Measurements from ENCODE around the gene HDDC3. TPM values are rescaled to one million over a fixed set of nuclear protein-coding genes. Genes with fewer than 3 reads are reported as not detected.
A peak's percentile ranks its signal among the peaks of the same experiment; 100 is the strongest.

The HDDC3 gene
- total and polyA plus RNA-seq, 8 donors: 12.1 to 22.1 (median 19.2) TPM; not detected in 2

DNA sequence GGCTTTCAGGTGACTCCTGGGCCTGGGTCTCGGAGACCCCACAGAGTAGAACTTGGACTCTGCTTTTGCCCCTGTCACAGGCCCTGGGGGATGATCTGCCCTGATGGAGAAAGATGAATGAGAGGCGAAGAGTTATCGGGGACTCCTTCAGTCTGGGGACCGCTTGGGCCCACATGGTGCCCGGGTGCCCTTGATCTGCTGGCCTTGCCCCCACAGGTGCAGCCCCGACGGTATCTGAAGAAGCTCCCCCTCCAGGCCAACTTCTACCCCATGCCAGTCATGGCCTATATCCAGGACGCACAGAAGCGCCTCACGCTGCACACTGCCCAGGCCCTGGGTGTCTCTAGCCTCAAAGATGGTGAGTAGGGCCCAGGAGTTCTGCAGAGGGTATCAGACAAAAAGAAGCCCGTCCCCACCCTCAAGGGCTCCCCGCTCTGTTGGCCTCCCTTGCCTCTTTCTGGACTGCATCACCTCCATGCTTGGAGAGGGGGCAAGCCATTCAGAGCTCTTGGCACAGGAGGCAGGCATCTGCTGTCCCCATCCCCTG is 18.9 kb downstream of the HDDC3 start:
- Histone ChIP-seq H3K27me3 (no peaks in the 10 kb centered on the region), H3K4me3 (no peak overlapping the region), H3K27ac (peak overlapping the region in 2 of 5 donors; percentile 66 to 67), H3K9me3 (no peaks in the 10 kb centered on the region), H3K36me3 (peaks cover 86 to 100% (median 100%) of the 10 kb centered on the region in 4 donors), H3K4me1 (no peaks in the 10 kb centered on the region)
- TF ChIP-seq CTCF (IDR thresholded peaks at IDR 0.05): no peak
- no peak for TF ChIP-seq POLR2A (IDR thresholded peaks at IDR 0.05)
- TF ChIP-seq EP300 (IDR thresholded peaks at IDR 0.05): no peak
- no peak for TF ChIP-seq POLR2AphosphoS5 (IDR thresholded peaks at IDR 0.05)
- intact Hi-C loops (cut with DNase I; ENCODE audit: low total_unique reads): no loop called here
- no peak for DNase-seq
- WGBS, 5 donors: 85 to 95% (median 93%) methylated on average over 9 to 12 of the region's 12 CpGs

DNA sequence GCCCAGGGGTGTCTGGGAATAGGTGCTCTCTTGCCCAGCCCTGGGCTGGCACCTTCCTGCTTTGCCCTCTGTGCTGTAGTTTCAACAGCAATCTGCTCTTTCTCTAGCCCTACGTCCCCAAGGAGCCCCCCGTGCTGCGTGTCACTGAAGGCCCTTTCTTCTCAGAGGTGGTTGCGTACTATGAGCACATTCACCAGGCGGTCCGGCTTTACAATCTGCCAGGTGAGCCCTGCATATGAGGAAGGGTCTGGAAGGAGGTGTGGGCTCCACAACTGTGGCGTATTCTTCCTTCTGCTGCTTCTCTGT is 19.6 kb downstream of the HDDC3 start:
- Histone ChIP-seq H3K4me1 (no peaks in the 10 kb centered on the region), H3K4me3 (no peak overlapping the region), H3K9me3 (no peaks in the 10 kb centered on the region), H3K27me3 (no peaks in the 10 kb centered on the region), H3K27ac (no peak overlapping the region), H3K36me3 (peaks cover 83 to 100% (median 100%) of the 10 kb centered on the region in 4 donors)
- no peak for DNase-seq
- intact Hi-C loops (cut with DNase I; ENCODE audit: low total_unique reads): no loop called here
- TF ChIP-seq POLR2AphosphoS5 (IDR thresholded peaks at IDR 0.05) (no peak), CTCF (IDR thresholded peaks at IDR 0.05) (no peak), POLR2A (IDR thresholded peaks at IDR 0.05) (no peak), EP300 (IDR thresholded peaks at IDR 0.05) (no peak)
- 94 to 98% (median 97%) methylated on average over 7 of the region's 7 CpGs for WGBS, 5 donors

- no peaks in the 10 kb centered on the region for H3K27me3 ChIP-seq
- WGBS, 5 donors: 88 to 94% (median 94%) methylated on average over 22 to 30 of the region's 30 CpGs
- H3K27ac ChIP-seq: no peak overlapping the region
- intact Hi-C loops (cut with DNase I; ENCODE audit: low total_unique reads): no loop called here
- no peaks in the 10 kb centered on the region for H3K9me3 ChIP-seq
- DNase-seq: no peak
- TF ChIP-seq POLR2A (IDR thresholded peaks at IDR 0.05) (no peak), CTCF (IDR thresholded peaks at IDR 0.05) (no peak), POLR2AphosphoS5 (IDR thresholded peaks at IDR 0.05) (no peak), EP300 (IDR thresholded peaks at IDR 0.05) (no peak)
- H3K4me1 ChIP-seq: no peaks in the 10 kb centered on the region
- no peak overlapping the region for H3K4me3 ChIP-seq
- peaks cover 83 to 100% (median 100%) of the 10 kb centered on the region in 4 donors for H3K36me3 ChIP-seq
Observed at GRCh38 chr15:90911906-90912769, 20.2 kb downstream of the HDDC3 start.

- intact Hi-C loops (cut with DNase I; ENCODE audit: low total_unique reads): no loop called here
- no peaks in the 10 kb centered on the region for H3K9me3 ChIP-seq
- no peak overlapping the region for H3K27ac ChIP-seq
- H3K4me3 ChIP-seq: no peak overlapping the region
- 90 to 93% (median 91%) methylated on average over 18 to 19 of the region's 19 CpGs for WGBS, 5 donors
- peaks cover 89 to 100% (median 100%) of the 10 kb centered on the region in 4 donors for H3K36me3 ChIP-seq
- TF ChIP-seq POLR2A (IDR thresholded peaks at IDR 0.05) (no peak), POLR2AphosphoS5 (IDR thresholded peaks at IDR 0.05) (no peak), CTCF (IDR thresholded peaks at IDR 0.05) (no peak), EP300 (IDR thresholded peaks at IDR 0.05) (no peak)
- no peaks in the 10 kb centered on the region for H3K4me1 ChIP-seq
- no peak for DNase-seq
- no peaks in the 10 kb centered on the region for H3K27me3 ChIP-seq
Observed at GRCh38 chr15:90911302-90911623, 21.1 kb downstream of the HDDC3 start.

Data from stomach (tissue), 9 donors.